GM15510 (cell line): ENCODE data around the gene TPX2.

Experiments used
- POLR2A ChIP-seq: IDR thresholded peaks from 3 replicates; pipeline ENCODE4 v1.6.1; 2011; ENCODE audit warnings: borderline replicate concordance; ENCODE audit not compliant: insufficient read length; ENCODE audit errors: extremely low read depth

TPX2 gene

GRCh38 chr20:31738729-31739549, at the start of gene TPX2:
TSS of gene TPX2 (plus strand) at chr20:31739290. CDS start at chr20:31757477, 18,187 bp downstream.
- TF ChIP-seq POLR2A = peak; percentile 71

GRCh38 chr20:31690124-31690666, 48.9 kb upstream of the TPX2 start:
- TF ChIP-seq POLR2A = no peak

GRCh38 chr20:31691646-31692275, 47.3 kb upstream of the TPX2 start:
- no peak for TF ChIP-seq POLR2A

- no peak for TF ChIP-seq POLR2A
These were observed 45.7 kb upstream of the TPX2 start for GRCh38 chr20:31693402-31693801.

GRCh38 chr20:31693987-31694661, 45.0 kb upstream of the TPX2 start:
- no peak for TF ChIP-seq POLR2A

GRCh38 chr20:31694842-31695593, 44.1 kb upstream of the TPX2 start:
- no peak for TF ChIP-seq POLR2A

GRCh38 chr20:31695849-31696804, 43.0 kb upstream of the TPX2 start:
- TF ChIP-seq POLR2A = no peak

GRCh38 chr20:31698243-31698802, 40.8 kb upstream of the TPX2 start:
- TF ChIP-seq POLR2A = no peak

- no peak for TF ChIP-seq POLR2A
These were observed 40.0 kb upstream of the TPX2 start for GRCh38 chr20:31698803-31699718.

GRCh38 chr20:31699801-31700728, 39.0 kb upstream of the TPX2 start:
- no peak for TF ChIP-seq POLR2A

- TF ChIP-seq POLR2A = no peak
These were observed 38.3 kb upstream of the TPX2 start for GRCh38 chr20:31700747-31701146.

- TF ChIP-seq POLR2A = no peak
These were observed 37.5 kb upstream of the TPX2 start for GRCh38 chr20:31701591-31701990.
